ENCODE results near the gene L3MBTL3. TPM values are rescaled to one million over a fixed set of nuclear protein-coding genes. Genes with fewer than 3 reads are reported as not detected.

L3MBTL3 gene
- total RNA-seq, 1 experiment from 2014 or later, result 13.7 TPM

GRCh38 chr6:130010387-130010786 is 8.0 kb upstream of the L3MBTL3 start (continued):
- TF ChIP-seq ARID4B (CRISPR knock-in tag; IDR thresholded peaks at IDR 0.05; ENCODE audit: borderline replicate concordance) (no peak), CBFB (CRISPR knock-in tag; IDR thresholded peaks at IDR 0.05; ENCODE audit: low read depth) (no peak), KAT7 (CRISPR knock-in tag; IDR thresholded peaks at IDR 0.05; ENCODE audit: borderline replicate concordance) (no peak), E2F1 (CRISPR knock-in tag; IDR thresholded peaks at IDR 0.05) (no peak)

GRCh38 chr6:130012728-130013127 is 5.7 kb upstream of the L3MBTL3 start:
- ChIA-PET CTCF (no interaction called here), POLR2A (no interaction called here)
- H3K27me3 Mint-ChIP-seq (ENCODE audit: low read depth), result no peaks in the 10 kb centered on the region
- DNase-seq (ENCODE audit: low spot score) (no peak), ATAC-seq (no peak)
- no peak overlapping the region for H3K27ac Mint-ChIP-seq
- TF ChIP-seq ZNF121 (CRISPR knock-in tag; IDR thresholded peaks at IDR 0.05) (no peak), TEAD4 (CRISPR knock-in tag; IDR thresholded peaks at IDR 0.05) (no peak), FOXP1 (CRISPR knock-in tag; IDR thresholded peaks at IDR 0.05; ENCODE audit: borderline replicate concordance) (no peak), ZNF317 (CRISPR knock-in tag; IDR thresholded peaks at IDR 0.05; ENCODE audit: borderline replicate concordance, low read depth) (no peak), ZNF232 (CRISPR knock-in tag; IDR thresholded peaks at IDR 0.05) (no peak), ZNF671 (CRISPR knock-in tag; IDR thresholded peaks at IDR 0.05) (no peak), ATF3 (CRISPR knock-in tag; conservative IDR thresholded peaks at IDR 0.05) (no peak), GABPB1 (CRISPR knock-in tag; IDR thresholded peaks at IDR 0.05) (no peak)
- no peaks in the 10 kb centered on the region for H3K36me3 Mint-ChIP-seq
- H3K4me3 Mint-ChIP-seq, result no peak overlapping the region
- peaks cover 18% of the 10 kb centered on the region for H3K4me1 Mint-ChIP-seq
- peaks cover 5% of the 10 kb centered on the region for H3K9me3 Mint-ChIP-seq

- H3K27ac Mint-ChIP-seq, result peak overlapping the region; percentile 82
- peak overlapping the region; percentile 97 for H3K4me3 Mint-ChIP-seq
- peaks cover 4% of the 10 kb centered on the region; the same call in 1 of the 2 replicates for H3K27me3 Mint-ChIP-seq (ENCODE audit: low read depth)
- ChIA-PET POLR2A (no interaction called here), CTCF (interaction anchor here (1.1 kb wide), 1 partner anchor 243 kb away, joined by 5 read pairs; no protein-coding TSS in a partner anchor)
- H3K36me3 Mint-ChIP-seq, result no peaks in the 10 kb centered on the region
- DNase-seq (ENCODE audit: low spot score) (no peak), ATAC-seq (peak; percentile 20)
- TF ChIP-seq IRF2 (CRISPR knock-in tag; IDR thresholded peaks at IDR 0.05; ENCODE audit: borderline replicate concordance, low read depth), result no peak
- TF ChIP-seq NFYB (CRISPR knock-in tag; conservative IDR thresholded peaks at IDR 0.05; ENCODE audit: low read depth), result no peak
- TF ChIP-seq ZNF423 (CRISPR knock-in tag; IDR thresholded peaks at IDR 0.05), result no peak
- no peak for TF ChIP-seq GABPB1 (CRISPR knock-in tag; IDR thresholded peaks at IDR 0.05)
- TF ChIP-seq ZMAT4 (CRISPR knock-in tag; IDR thresholded peaks at IDR 0.05), result no peak
- TF ChIP-seq E2F4 (CRISPR knock-in tag; IDR thresholded peaks at IDR 0.05; ENCODE audit: borderline replicate concordance, low read depth), result no peak
- TF ChIP-seq ZNF532 (CRISPR knock-in tag; IDR thresholded peaks at IDR 0.05; ENCODE audit: borderline replicate concordance), result no peak
- H3K9me3 Mint-ChIP-seq, result no peaks in the 10 kb centered on the region
- peaks cover 21% of the 10 kb centered on the region for H3K4me1 Mint-ChIP-seq
Observed at GRCh38 chr6:130018744-130019325, 454 bp downstream of the L3MBTL3 start.
